Stimulated activated CD8-positive, alpha-beta memory T cell treated with anti-CD3 and anti-CD28 coated beads, Interleukin-15, amount 100 ng/mL, for 4 hours (primary cell): ENCODE results near the gene SEMA5B.
A peak's percentile ranks its signal among the peaks of the same experiment; 100 is the strongest.

Experiments used
- DNase-seq, 2 donors: peaks; one replicate each; pipeline ENCODE4 v3.0.0-alpha.2; 2020; ENCODE audit warnings: low read depth in 2 of 2

The SEMA5B gene

GRCh38 chr3:123027292-123028232, at the start of gene SEMA5B:
TSS of gene SEMA5B (minus strand) at chr3:123027763. CDS start at chr3:122961263, 66,500 bp downstream.
- no peak for DNase-seq

- DNase-seq, result no peak
These were observed 49.2 kb upstream of the SEMA5B start for GRCh38 chr3:123076496-123077418.

GRCh38 chr3:123076112-123076495, 48.5 kb upstream of the SEMA5B start:
- DNase-seq, result no peak

GRCh38 chr3:123075359-123075758, 47.8 kb upstream of the SEMA5B start:
- DNase-seq, result no peak

GRCh38 chr3:123072564-123072963, 45.0 kb upstream of the SEMA5B start:
- DNase-seq, result no peak

- DNase-seq, result no peak
These were observed 44.6 kb upstream of the SEMA5B start for GRCh38 chr3:123072152-123072551.

- no peak for DNase-seq
These were observed 44.0 kb upstream of the SEMA5B start for GRCh38 chr3:123071581-123071980.

GRCh38 chr3:123071146-123071545, 43.6 kb upstream of the SEMA5B start:
- DNase-seq, result no peak

- DNase-seq, result no peak
These were observed 42.9 kb upstream of the SEMA5B start for GRCh38 chr3:123070510-123070909.

GRCh38 chr3:123068601-123069381, 41.2 kb upstream of the SEMA5B start:
- no peak for DNase-seq

- peak in 1 of 2 donors; percentile 11 for DNase-seq
These were observed 40.4 kb upstream of the SEMA5B start for GRCh38 chr3:123067689-123068600.

- DNase-seq, result peak; percentile 56 to 58
These were observed 39.5 kb upstream of the SEMA5B start, which contains the start of gene PDIA5 for GRCh38 chr3:123066896-123067688. TSS of gene PDIA5 (plus strand) at chr3:123067025. CDS start at chr3:123067165, 140 bp downstream.

- no peak for DNase-seq
These were observed 39.0 kb upstream of the SEMA5B start for GRCh38 chr3:123066599-123066895.

- DNase-seq, result no peak
These were observed 37.4 kb upstream of the SEMA5B start for GRCh38 chr3:123064914-123065313.

GRCh38 chr3:123064506-123064905, 36.9 kb upstream of the SEMA5B start:
- no peak for DNase-seq

- no peak for DNase-seq
These were observed 35.5 kb upstream of the SEMA5B start for GRCh38 chr3:123063034-123063433.

- DNase-seq, result no peak
These were observed 34.3 kb upstream of the SEMA5B start for GRCh38 chr3:123061856-123062255.

- DNase-seq, result no peak
These were observed 32.5 kb upstream of the SEMA5B start for GRCh38 chr3:123060054-123060453.

GRCh38 chr3:123058505-123058904, 30.9 kb upstream of the SEMA5B start:
- no peak for DNase-seq

- DNase-seq, result no peak
These were observed 27.8 kb upstream of the SEMA5B start for GRCh38 chr3:123055352-123055751.
